ENCODE data around the gene ABCC1.
A peak's percentile ranks its signal among the peaks of the same experiment; 100 is the strongest.

Gene ABCC1

GRCh38 chr16:15993946-15994665 is 44.7 kb downstream of the ABCC1 start:
- no peak for DNase-seq

GRCh38 chr16:15996432-15997109 is 47.2 kb downstream of the ABCC1 start:
- DNase-seq, result no peak

GRCh38 chr16:16000685-16001084 is 51.3 kb downstream of the ABCC1 start:
- no peak for DNase-seq

- peak; percentile 63 for DNase-seq
Measured at GRCh38 chr16:16001596-16002255, 52.3 kb downstream of the ABCC1 start.

- DNase-seq, result no peak
Measured at GRCh38 chr16:16003719-16004313, 54.4 kb downstream of the ABCC1 start.

- DNase-seq, result no peak
Measured at GRCh38 chr16:16004314-16004749, 54.9 kb downstream of the ABCC1 start.

- no peak for DNase-seq
Measured at GRCh38 chr16:16005721-16006120, 56.3 kb downstream of the ABCC1 start.

- no peak for DNase-seq
Measured at GRCh38 chr16:16006650-16007049, 57.2 kb downstream of the ABCC1 start.

- DNase-seq, result no peak
Measured at GRCh38 chr16:16007743-16008111, 58.3 kb downstream of the ABCC1 start.

GRCh38 chr16:16008666-16009065 is 59.2 kb downstream of the ABCC1 start:
- DNase-seq, result no peak

GRCh38 chr16:16009401-16009800 is 60.0 kb downstream of the ABCC1 start:
- DNase-seq, result no peak

- DNase-seq, result no peak
Measured at GRCh38 chr16:16010194-16010593, 60.8 kb downstream of the ABCC1 start.

GRCh38 chr16:16012144-16012543 is 62.7 kb downstream of the ABCC1 start:
- no peak for DNase-seq

GRCh38 chr16:16013812-16014211 is 64.4 kb downstream of the ABCC1 start:
- DNase-seq, result no peak

- peak; percentile 61 for DNase-seq
Measured at GRCh38 chr16:16014329-16015224, 65.2 kb downstream of the ABCC1 start.

GRCh38 chr16:16015849-16016248 is 66.4 kb downstream of the ABCC1 start:
- DNase-seq, result no peak

- no peak for DNase-seq
Measured at GRCh38 chr16:16016388-16016964, 67.1 kb downstream of the ABCC1 start.

GRCh38 chr16:16017812-16018211 is 68.4 kb downstream of the ABCC1 start:
- DNase-seq, result no peak

- no peak for DNase-seq
Measured at GRCh38 chr16:16018705-16019104, 69.3 kb downstream of the ABCC1 start.

- no peak for DNase-seq
Measured at GRCh38 chr16:16019488-16019887, 70.1 kb downstream of the ABCC1 start.

- DNase-seq, result no peak
Measured at GRCh38 chr16:16020291-16020690, 70.9 kb downstream of the ABCC1 start.

GRCh38 chr16:16021020-16021419 is 71.6 kb downstream of the ABCC1 start:
- no peak for DNase-seq

All from NCI-H345 (cell line).